ENCODE measurements around the gene NODAL. TPM values are rescaled to one million over a fixed set of nuclear protein-coding genes. Genes with fewer than 3 reads are reported as not detected.

The NODAL gene
- total RNA-seq, 1 experiment from 2014 or later: not detected

Other genes starting within 250 kb of the NODAL start
- gene PPA1, start 208.3 kb downstream of the NODAL start, total RNA-seq (2014; rRNA removed; shearing (Covaris generic)): 321 and 357 TPM in 2 replicates
- 2.9 and 4.4 TPM in 2 replicates for gene NPFFR1, start 157.7 kb downstream of the NODAL start, total RNA-seq (2014; rRNA removed; shearing (Covaris generic))
- gene LRRC20, start 59.1 kb downstream of the NODAL start, total RNA-seq (2014; rRNA removed; shearing (Covaris generic)): 36.0 and 40.7 TPM in 2 replicates
- gene EIF4EBP2, start 37.5 kb downstream of the NODAL start, total RNA-seq (2014; rRNA removed; shearing (Covaris generic)): 15.8 and 17.7 TPM in 2 replicates
- 23.9 and 25.5 TPM in 2 replicates for gene PALD1, start 37.1 kb upstream of the NODAL start, total RNA-seq (2014; rRNA removed; shearing (Covaris generic))
- not detected in 2 replicates for gene PRF1, start 161.1 kb upstream of the NODAL start, total RNA-seq (2014; rRNA removed; shearing (Covaris generic))
- 0.03 and 0.15 TPM in 2 replicates for gene ADAMTS14, start 230.8 kb upstream of the NODAL start, total RNA-seq (2014; rRNA removed; shearing (Covaris generic))